SK-N-SH (cell line): ENCODE results near the gene ADGRE3.

Source experiments
- EP300 ChIP-seq, 2 experiments: IDR thresholded peaks; 2 replicates each; pipeline versions ENCODE4 v1.4.0 to v1.6.1; 2012; ENCODE audit warnings: borderline replicate concordance in 1 of 2, low read depth in 1 of 2, low read length in 1 of 2
- GATA2 ChIP-seq: sonication (generic); formaldehyde crosslinking; IDR thresholded peaks from 2 replicates; pipeline ENCODE4 v1.5.0; 2020; ENCODE audit warnings: mild to moderate bottlenecking, missing genetic modification reagents
- MXI1 ChIP-seq: IDR thresholded peaks from 2 replicates; pipeline ENCODE4 v1.6.1; 2012; ENCODE audit warnings: mild to moderate bottlenecking, low read depth, low read length, improper control_type of control experiment
- POLR2AphosphoS5 ChIP-seq: IDR thresholded peaks from 2 replicates; pipeline ENCODE4 v1.6.1; 2012; ENCODE audit warnings: low read depth, low read length
- RCOR1 ChIP-seq: fragments of 150-350 bp; IDR thresholded peaks from 2 replicates; pipeline ENCODE4 v1.6.1; 2017; ENCODE audit warnings: antibody characterized with exemption, low read length
- TF ChIP-seq, protein P1 (sequence below): fragments of 200-600 bp; sonication (generic); IDR thresholded peaks from 2 replicates; pipeline ENCODE4 v1.6.1; 2017; ENCODE audit warnings: antibody characterized with exemption, mild to moderate bottlenecking, moderate library complexity
- TF ChIP-seq, protein P2 (sequence below): IDR thresholded peaks from 2 replicates; pipeline ENCODE4 v1.4.0; 2012; ENCODE audit warnings: low read depth

DNA sequence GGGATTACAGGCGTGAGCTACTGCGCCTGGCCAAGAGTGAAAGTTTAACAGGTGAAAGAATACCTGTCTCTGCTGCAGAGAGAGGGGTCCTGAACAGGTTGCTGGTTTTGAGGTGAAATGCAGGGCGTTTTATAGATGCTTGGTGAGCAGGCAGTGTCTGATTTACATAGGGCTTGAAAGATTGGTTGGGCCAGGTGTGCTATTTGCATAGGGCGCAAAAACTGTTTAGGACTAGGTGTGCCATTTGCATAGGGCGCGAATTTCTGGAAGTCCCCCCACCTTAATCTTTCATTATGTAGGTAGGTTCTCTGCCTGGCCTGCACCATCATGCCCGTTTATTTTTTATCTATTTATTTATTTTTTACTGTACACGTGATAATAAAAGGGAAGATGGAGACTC lies 98.3 kb downstream of the ADGRE3 start:
- no peak for TF ChIP-seq POLR2AphosphoS5
- TF ChIP-seq, protein P1, sequence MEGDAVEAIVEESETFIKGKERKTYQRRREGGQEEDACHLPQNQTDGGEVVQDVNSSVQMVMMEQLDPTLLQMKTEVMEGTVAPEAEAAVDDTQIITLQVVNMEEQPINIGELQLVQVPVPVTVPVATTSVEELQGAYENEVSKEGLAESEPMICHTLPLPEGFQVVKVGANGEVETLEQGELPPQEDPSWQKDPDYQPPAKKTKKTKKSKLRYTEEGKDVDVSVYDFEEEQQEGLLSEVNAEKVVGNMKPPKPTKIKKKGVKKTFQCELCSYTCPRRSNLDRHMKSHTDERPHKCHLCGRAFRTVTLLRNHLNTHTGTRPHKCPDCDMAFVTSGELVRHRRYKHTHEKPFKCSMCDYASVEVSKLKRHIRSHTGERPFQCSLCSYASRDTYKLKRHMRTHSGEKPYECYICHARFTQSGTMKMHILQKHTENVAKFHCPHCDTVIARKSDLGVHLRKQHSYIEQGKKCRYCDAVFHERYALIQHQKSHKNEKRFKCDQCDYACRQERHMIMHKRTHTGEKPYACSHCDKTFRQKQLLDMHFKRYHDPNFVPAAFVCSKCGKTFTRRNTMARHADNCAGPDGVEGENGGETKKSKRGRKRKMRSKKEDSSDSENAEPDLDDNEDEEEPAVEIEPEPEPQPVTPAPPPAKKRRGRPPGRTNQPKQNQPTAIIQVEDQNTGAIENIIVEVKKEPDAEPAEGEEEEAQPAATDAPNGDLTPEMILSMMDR, result no peak
- TF ChIP-seq, protein P2, sequence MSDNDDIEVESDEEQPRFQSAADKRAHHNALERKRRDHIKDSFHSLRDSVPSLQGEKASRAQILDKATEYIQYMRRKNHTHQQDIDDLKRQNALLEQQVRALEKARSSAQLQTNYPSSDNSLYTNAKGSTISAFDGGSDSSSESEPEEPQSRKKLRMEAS, result no peak
- no peak for TF ChIP-seq GATA2
- TF ChIP-seq EP300 (IDR thresholded peaks at IDR 0.05; ENCODE audit: borderline replicate concordance in 1 of 2, low read depth in 1 of 2, low read length in 1 of 2), result no peak
- no peak for TF ChIP-seq RCOR1
- no peak for TF ChIP-seq MXI1
